Loucy (cell line): ENCODE measurements around the gene NOL4L.
A peak's percentile ranks its signal among the peaks of the same experiment; 100 is the strongest.

ENCODE experiments used
- H2AFZ ChIP-seq: fragments of 200-600 bp; sonication (generic); 2 replicates; pipeline ENCODE4 v1.6.0; 2016; ENCODE audit warnings: antibody characterized with exemption, mild to moderate bottlenecking, low read length, moderate library complexity
- H3F3A ChIP-seq: fragments of 200-600 bp; 2 replicates; pipeline ENCODE4 v1.6.0; 2016; ENCODE audit warnings: antibody characterized with exemption, low read depth, mild to moderate bottlenecking
- H3K27me3 ChIP-seq: fragments of 200-600 bp; sonication (generic); 2 replicates; pipeline ENCODE4 v1.6.1; 2014; ENCODE audit warnings: low read length, mild to moderate bottlenecking; ENCODE audit not compliant: insufficient read depth, poor library complexity, severe bottlenecking
- H3K36me3 ChIP-seq: fragments of 200-600 bp; sonication (generic); 2 replicates; pipeline ENCODE4 v1.6.1; 2016; ENCODE audit warnings: low read length; ENCODE audit not compliant: insufficient read depth
- H3K4me1 ChIP-seq: fragments of 200-600 bp; sonication (generic); 2 replicates; pipeline ENCODE4 v1.5.1; 2014; ENCODE audit warnings: low read length, mild to moderate bottlenecking; ENCODE audit not compliant: insufficient read depth, poor library complexity, severe bottlenecking
- H3K4me2 ChIP-seq: fragments of 200-600 bp; sonication (generic); 2 replicates; pipeline ENCODE4 v1.6.0; 2014; ENCODE audit warnings: antibody characterized with exemption, low read length, low read depth, mild to moderate bottlenecking; ENCODE audit not compliant: poor library complexity, severe bottlenecking
- H3K4me3 ChIP-seq: fragments of 200-600 bp; sonication (generic); 2 replicates; pipeline ENCODE4 v1.5.1; 2014; ENCODE audit warnings: low read length, mild to moderate bottlenecking, mixed read lengths; ENCODE audit not compliant: poor library complexity, severe bottlenecking
- H3K79me2 ChIP-seq: fragments of 200-600 bp; sonication (generic); 2 replicates; pipeline ENCODE4 v1.6.1; 2014; ENCODE audit warnings: low read length; ENCODE audit not compliant: insufficient read depth
- H3K9ac ChIP-seq: fragments of 200-600 bp; sonication (generic); 2 replicates; pipeline ENCODE4 v1.6.0; 2014; ENCODE audit warnings: mild to moderate bottlenecking, low read depth, low read length, moderate library complexity; ENCODE audit not compliant: poor library complexity, severe bottlenecking
- H3K9me2 ChIP-seq: fragments of 200-600 bp; sonication (generic); replicated peaks from 2 replicates; pipeline ENCODE4 v1.6.1; 2016; ENCODE audit warnings: low read depth, low read length, mixed read lengths
- H3K9me3 ChIP-seq: fragments of 200-600 bp; sonication (generic); 2 replicates; pipeline ENCODE4 v1.6.1; 2014; ENCODE audit warnings: mild to moderate bottlenecking, antibody characterized with exemption, low read length, low read depth; ENCODE audit not compliant: insufficient read depth
- H4K20me1 ChIP-seq: fragments of 200-600 bp; sonication (generic); 2 replicates; pipeline ENCODE4 v1.6.0; 2014; ENCODE audit warnings: antibody characterized with exemption, low read length, mild to moderate bottlenecking; ENCODE audit not compliant: insufficient read depth, poor library complexity, severe bottlenecking
- EZH2phosphoT487 ChIP-seq: fragments of 200-600 bp; IDR thresholded peaks from 2 replicates; pipeline ENCODE4 v1.6.1; 2018; ENCODE audit warnings: antibody characterized with exemption, mild to moderate bottlenecking, moderate library complexity, borderline replicate concordance
- TF ChIP-seq, protein P1 (sequence below): fragments of 200-600 bp; sonication (generic); conservative IDR thresholded peaks from 2 replicates; pipeline ENCODE4 v1.5.1; 2014; ENCODE audit warnings: mild to moderate bottlenecking, antibody characterized with exemption, low read length

The NOL4L gene

DNA sequence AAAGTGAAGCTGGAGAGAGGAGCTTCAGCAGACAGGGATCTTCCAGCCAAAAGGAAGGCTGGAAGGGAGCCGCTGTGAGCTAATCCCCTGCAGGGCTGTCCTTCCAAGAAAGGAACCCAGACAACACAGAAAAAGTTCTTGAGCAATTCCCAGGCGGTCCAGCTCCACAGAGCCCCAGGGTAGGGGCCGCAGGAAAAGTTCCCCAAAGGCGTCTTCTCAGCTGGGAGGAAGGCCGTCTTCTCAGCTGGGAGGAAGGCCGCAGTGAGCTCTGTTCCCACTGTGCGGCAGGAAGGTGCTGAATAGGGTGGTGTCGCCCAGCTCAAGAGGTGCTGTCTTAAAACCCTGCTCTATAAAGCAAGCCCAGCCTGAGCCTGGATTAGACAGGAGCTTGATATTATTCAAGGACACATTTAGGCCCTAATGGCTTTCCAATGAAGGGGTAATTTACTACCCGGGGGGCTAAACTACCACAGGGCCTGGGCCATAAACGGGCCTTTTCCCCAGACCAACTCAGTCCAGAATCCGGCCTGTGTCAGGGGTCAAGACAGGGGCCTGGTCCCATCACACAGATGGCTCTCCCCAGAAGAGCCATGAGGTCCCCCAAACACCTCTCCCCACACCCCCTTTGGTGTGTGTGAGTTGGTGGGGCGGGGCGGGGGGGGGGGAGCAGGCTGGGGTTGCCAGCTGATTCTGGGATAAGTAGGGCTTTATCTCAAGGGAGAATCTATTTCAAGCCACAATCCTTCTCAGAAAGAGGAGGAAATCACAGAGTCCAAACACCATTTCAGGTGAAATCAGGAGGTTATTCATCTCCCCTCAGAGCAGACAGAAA is 103.6 kb downstream of the NOL4L start:
- Histone ChIP-seq H3K9me2 (no peaks in the 10 kb centered on the region), H3K9ac (peak overlapping the region; percentile 79), H3K36me3 (peaks cover 6% of the 10 kb centered on the region; the same call in 1 of the 2 replicates), H3K9me3 (no peaks in the 10 kb centered on the region), H3F3A (peaks cover 10% of the 10 kb centered on the region), H2AFZ (no peak overlapping the region), H3K4me2 (peak overlapping the region; percentile 93), H3K79me2 (peaks cover 85% of the 10 kb centered on the region), H3K27me3 (no peaks in the 10 kb centered on the region), H3K4me3 (peak overlapping the region; percentile 91), H4K20me1 (peaks cover 67% of the 10 kb centered on the region), H3K4me1 (peaks cover 68% of the 10 kb centered on the region)
- TF ChIP-seq, protein P1, sequence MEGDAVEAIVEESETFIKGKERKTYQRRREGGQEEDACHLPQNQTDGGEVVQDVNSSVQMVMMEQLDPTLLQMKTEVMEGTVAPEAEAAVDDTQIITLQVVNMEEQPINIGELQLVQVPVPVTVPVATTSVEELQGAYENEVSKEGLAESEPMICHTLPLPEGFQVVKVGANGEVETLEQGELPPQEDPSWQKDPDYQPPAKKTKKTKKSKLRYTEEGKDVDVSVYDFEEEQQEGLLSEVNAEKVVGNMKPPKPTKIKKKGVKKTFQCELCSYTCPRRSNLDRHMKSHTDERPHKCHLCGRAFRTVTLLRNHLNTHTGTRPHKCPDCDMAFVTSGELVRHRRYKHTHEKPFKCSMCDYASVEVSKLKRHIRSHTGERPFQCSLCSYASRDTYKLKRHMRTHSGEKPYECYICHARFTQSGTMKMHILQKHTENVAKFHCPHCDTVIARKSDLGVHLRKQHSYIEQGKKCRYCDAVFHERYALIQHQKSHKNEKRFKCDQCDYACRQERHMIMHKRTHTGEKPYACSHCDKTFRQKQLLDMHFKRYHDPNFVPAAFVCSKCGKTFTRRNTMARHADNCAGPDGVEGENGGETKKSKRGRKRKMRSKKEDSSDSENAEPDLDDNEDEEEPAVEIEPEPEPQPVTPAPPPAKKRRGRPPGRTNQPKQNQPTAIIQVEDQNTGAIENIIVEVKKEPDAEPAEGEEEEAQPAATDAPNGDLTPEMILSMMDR, result no peak
- no peak for TF ChIP-seq EZH2phosphoT487

DNA sequence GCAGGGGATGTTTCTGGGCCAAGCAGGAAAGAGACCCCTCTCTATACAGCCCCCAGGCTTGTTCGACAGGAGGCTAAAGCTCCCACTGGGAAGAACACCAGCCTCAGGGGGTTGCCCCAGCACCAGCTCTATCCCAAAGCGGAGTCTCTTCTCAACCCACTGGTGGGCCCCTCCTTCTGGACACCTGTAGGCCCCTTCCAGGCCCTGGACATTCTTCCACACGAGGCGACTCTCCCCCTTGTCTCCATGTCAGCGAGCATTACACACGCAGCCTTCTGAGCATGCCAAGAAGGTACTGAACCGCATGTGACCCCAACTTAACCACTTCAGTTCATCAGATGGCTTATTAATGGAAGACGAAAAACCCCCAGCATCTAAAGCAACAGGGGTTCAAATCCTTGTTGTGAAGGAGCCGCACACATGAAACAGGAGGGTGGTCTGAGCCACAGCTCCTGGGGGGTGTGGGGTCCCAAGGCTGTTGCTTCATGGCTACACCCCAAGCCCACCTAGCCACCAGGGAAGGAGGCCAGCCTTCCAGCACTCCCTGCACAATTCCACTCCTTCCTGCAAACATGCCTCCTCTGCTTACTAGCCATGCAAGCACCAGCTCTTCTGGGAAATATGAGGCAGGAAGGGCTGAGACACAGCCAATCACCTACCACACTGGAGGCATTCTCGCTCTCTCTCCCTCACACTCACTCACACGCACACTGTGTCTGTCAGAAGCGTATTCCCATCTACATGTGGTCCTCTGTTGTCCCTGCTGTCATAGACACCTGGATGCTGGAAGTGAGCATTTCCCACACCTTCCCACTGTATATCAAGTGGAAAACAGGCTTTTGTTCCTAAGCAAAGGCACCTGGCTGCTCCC is 104.5 kb downstream of the NOL4L start:
- Histone ChIP-seq H3K9me3 (no peaks in the 10 kb centered on the region), H3K9me2 (no peaks in the 10 kb centered on the region), H3K9ac (peak overlapping the region; percentile 79), H4K20me1 (peaks cover 73% of the 10 kb centered on the region), H3K4me3 (peak overlapping the region; percentile 91), H3K36me3 (peaks cover 2% of the 10 kb centered on the region; the same call in 1 of the 2 replicates), H3K4me2 (peak overlapping the region; percentile 93), H3F3A (peaks cover 6% of the 10 kb centered on the region; the same call in 1 of the 2 replicates), H3K4me1 (peaks cover 64% of the 10 kb centered on the region), H3K79me2 (peaks cover 88% of the 10 kb centered on the region), H2AFZ (no peak overlapping the region), H3K27me3 (no peaks in the 10 kb centered on the region)
- TF ChIP-seq, protein P1, result no peak
- no peak for TF ChIP-seq EZH2phosphoT487

DNA sequence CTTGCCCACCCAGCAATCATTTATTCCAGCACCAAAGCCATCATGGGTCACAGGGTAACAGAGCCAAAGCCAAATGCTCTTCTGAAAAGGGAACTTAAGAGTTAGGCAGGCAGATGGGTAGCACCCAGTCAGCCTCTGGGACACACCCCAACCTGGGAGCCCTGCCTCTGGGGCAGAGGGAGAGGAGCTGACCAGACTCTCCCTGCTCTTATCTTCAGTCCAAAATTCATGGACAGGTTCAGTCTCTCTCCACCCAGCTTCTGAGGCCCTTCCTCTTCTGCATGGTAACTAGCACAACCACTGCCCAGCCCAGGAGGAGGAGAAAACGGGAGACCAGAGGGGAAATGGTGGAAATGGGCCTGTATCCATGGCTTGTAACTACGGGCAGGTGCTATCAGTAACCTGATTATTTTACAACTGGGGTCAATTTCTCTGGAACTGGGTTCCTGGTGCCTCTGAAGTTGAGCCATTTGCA is 105.4 kb downstream of the NOL4L start:
- H3K9ac ChIP-seq, result peak overlapping the region; percentile 34
- H3K9me2 ChIP-seq, result no peaks in the 10 kb centered on the region
- H2AFZ ChIP-seq, result no peak overlapping the region
- no peak for TF ChIP-seq EZH2phosphoT487
- TF ChIP-seq, protein P1, result no peak
- no peaks in the 10 kb centered on the region for H3F3A ChIP-seq
- no peaks in the 10 kb centered on the region for H3K27me3 ChIP-seq
- H3K4me2 ChIP-seq, result peak overlapping the region; percentile 93
- H3K79me2 ChIP-seq, result peaks cover 96% of the 10 kb centered on the region
- peak overlapping the region; percentile 91 for H3K4me3 ChIP-seq
- H3K4me1 ChIP-seq, result peaks cover 59% of the 10 kb centered on the region
- H3K36me3 ChIP-seq, result peaks cover 9% of the 10 kb centered on the region; the same call in 1 of the 2 replicates
- H3K9me3 ChIP-seq, result no peaks in the 10 kb centered on the region
- peaks cover 80% of the 10 kb centered on the region for H4K20me1 ChIP-seq
